GM12878 (cell line): ENCODE measurements around the gene PITPNC1. TPM values are rescaled to one million over a fixed set of nuclear protein-coding genes. Genes with fewer than 3 reads are reported as not detected.

Experiments used
- ATF3 ChIP-seq: IDR thresholded peaks from 2 replicates; pipeline ENCODE4 v1.6.1; 2011; ENCODE audit warnings: low read depth, mild to moderate bottlenecking, low read length, moderate library complexity, borderline replicate concordance; ENCODE audit errors: extremely low read depth
- CBFB ChIP-seq: IDR thresholded peaks from 2 replicates; pipeline ENCODE4 v1.6.1; 2016; ENCODE audit warnings: antibody characterized with exemption, low read depth
- CREM ChIP-seq: IDR thresholded peaks from 2 replicates; pipeline ENCODE4 v1.6.1; 2014; ENCODE audit warnings: antibody characterized with exemption, low read depth
- EGR1 ChIP-seq, 2 experiments: IDR thresholded peaks; 1 replicate in 1 of 2; 2 replicates in 1 of 2; pipeline ENCODE4 v1.6.1; 2011 to 2012; ENCODE audit warnings: low read depth in 2 of 2, low read length in 2 of 2, borderline replicate concordance in 1 of 2, mild to moderate bottlenecking in 1 of 2, moderate library complexity in 1 of 2
- ETV6 ChIP-seq, 2 experiments: fragments of 450-650 bp in 1 of 2; IDR thresholded peaks in 1 of 2; conservative IDR thresholded peaks in 1 of 2; 2 replicates each; pipeline ENCODE4 v1.6.1; 2014; ENCODE audit warnings: antibody characterized with exemption in 1 of 2, borderline replicate concordance in 1 of 2, low read depth in 1 of 2, mild to moderate bottlenecking in 1 of 2, moderate library complexity in 1 of 2
- GABPA ChIP-seq: IDR thresholded peaks from 2 replicates; pipeline ENCODE4 v1.6.1; 2014; ENCODE audit warnings: antibody characterized with exemption, low read depth, mild to moderate bottlenecking, inconsistent platforms
- HCFC1 ChIP-seq: fragments of 150-350 bp; IDR thresholded peaks from 2 replicates; pipeline ENCODE4 v1.6.1; 2014; ENCODE audit warnings: low read length
- KAT2A ChIP-seq: conservative IDR thresholded peaks from 2 replicates; pipeline ENCODE4 v1.6.1; 2011; ENCODE audit warnings: low read depth, low read length; ENCODE audit not compliant: control insufficient read depth
- MTA3 ChIP-seq: IDR thresholded peaks from 2 replicates; pipeline ENCODE4 v1.6.1; 2012; ENCODE audit warnings: low read length, inconsistent platforms, borderline replicate concordance
- NFIC ChIP-seq: IDR thresholded peaks from 2 replicates; pipeline ENCODE4 v1.6.1; 2012; ENCODE audit warnings: low read depth, mild to moderate bottlenecking, inconsistent platforms, low read length, moderate library complexity
- PAX5 ChIP-seq: IDR thresholded peaks from 2 replicates; pipeline ENCODE4 v1.6.1; 2011; ENCODE audit warnings: low read depth, low read length, borderline replicate concordance
- RCOR1 ChIP-seq: conservative IDR thresholded peaks from 2 replicates; pipeline ENCODE4 v1.6.1; 2012; ENCODE audit warnings: low read depth, low read length, improper control_type of control experiment
- SIX5 ChIP-seq: IDR thresholded peaks from 2 replicates; pipeline ENCODE4 v1.6.1; 2011; ENCODE audit warnings: mild to moderate bottlenecking, low read depth, low read length, moderate library complexity; ENCODE audit not compliant: severe bottlenecking
- SP1 ChIP-seq: IDR thresholded peaks from one replicate; pipeline ENCODE4 v1.6.1; 2011; ENCODE audit warnings: low read depth, low read length
- SPI1 ChIP-seq: IDR thresholded peaks from 2 replicates; pipeline ENCODE4 v1.6.1; 2011; ENCODE audit warnings: low read depth, mild to moderate bottlenecking, low read length, moderate library complexity, borderline replicate concordance; ENCODE audit not compliant: insufficient read depth
- TCF7 ChIP-seq: IDR thresholded peaks from 2 replicates; pipeline ENCODE4 v1.6.1; 2014; ENCODE audit warnings: antibody characterized with exemption, borderline replicate concordance
- ZSCAN29 ChIP-seq: fragments of 450-650 bp; IDR thresholded peaks from 2 replicates; pipeline ENCODE4 v1.6.1; 2017; ENCODE audit warnings: mild to moderate bottlenecking, moderate library complexity
- polyA plus RNA-seq, 11 experiments: library from polyadenylated mRNA; depleted of rRNA in 4 of 11; unstranded in 6 of 11; stranded (reverse) in 5 of 11; fragments of >200 nt; fragmentation: Nextera tagmentation in 4 of 11; fragmentation: Illumina TruSeq in 1 of 11; extraction: Ambion mirVana in 4 of 11; extraction: Trizol in 1 of 11; gene quantifications; 1 replicate in 1 of 11; 2 replicates in 10 of 11; pipeline versions ENCODE4 v1.2.1 to v1.2.3, GENCODE V29; 2011 to 2016; ENCODE audit warnings: inconsistent platforms in 2 of 11, missing spikeins in 2 of 11, low read depth in 1 of 11
- total RNA-seq, 4 experiments: library from RNA; depleted of rRNA in 3 of 4; stranded (reverse); fragments of >200 nt in 3 of 4; fragmentation: Illumina TruSeq in 1 of 4; extraction: Trizol in 1 of 4; gene quantifications; 2 replicates each; pipeline versions ENCODE4 v1.2.1 to v1.2.3, GENCODE V29; 2013 to 2021
- TF ChIP-seq, protein P1 (sequence below): fragments of 450-650 bp; IDR thresholded peaks from 2 replicates; pipeline ENCODE4 v1.6.1; 2017; ENCODE audit warnings: borderline replicate concordance
- TF ChIP-seq, protein P2 (sequence below): fragments of 450-650 bp; IDR thresholded peaks from 2 replicates; pipeline ENCODE4 v1.6.1; 2017; ENCODE audit warnings: mild to moderate bottlenecking, moderate library complexity
- TF ChIP-seq, protein P3 (sequence below): fragments of 450-650 bp; IDR thresholded peaks from 2 replicates; pipeline ENCODE4 v1.6.1; 2016; ENCODE audit warnings: mild to moderate bottlenecking

PITPNC1 gene
- total and polyA plus RNA-seq, 10 of the 15 experiments (the other 5 are each of a cell fraction or from before 2014, with no cell fraction given): 12.2 to 62.4 (median 47.3) TPM

GRCh38 chr17:67717624-67718324, 340.7 kb downstream of the PITPNC1 start, which contains the start of gene NOL11 (continued):
- TF ChIP-seq, protein P1, sequence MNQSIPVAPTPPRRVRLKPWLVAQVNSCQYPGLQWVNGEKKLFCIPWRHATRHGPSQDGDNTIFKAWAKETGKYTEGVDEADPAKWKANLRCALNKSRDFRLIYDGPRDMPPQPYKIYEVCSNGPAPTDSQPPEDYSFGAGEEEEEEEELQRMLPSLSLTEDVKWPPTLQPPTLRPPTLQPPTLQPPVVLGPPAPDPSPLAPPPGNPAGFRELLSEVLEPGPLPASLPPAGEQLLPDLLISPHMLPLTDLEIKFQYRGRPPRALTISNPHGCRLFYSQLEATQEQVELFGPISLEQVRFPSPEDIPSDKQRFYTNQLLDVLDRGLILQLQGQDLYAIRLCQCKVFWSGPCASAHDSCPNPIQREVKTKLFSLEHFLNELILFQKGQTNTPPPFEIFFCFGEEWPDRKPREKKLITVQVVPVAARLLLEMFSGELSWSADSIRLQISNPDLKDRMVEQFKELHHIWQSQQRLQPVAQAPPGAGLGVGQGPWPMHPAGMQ: peak; percentile 88
- TF ChIP-seq, protein P2, sequence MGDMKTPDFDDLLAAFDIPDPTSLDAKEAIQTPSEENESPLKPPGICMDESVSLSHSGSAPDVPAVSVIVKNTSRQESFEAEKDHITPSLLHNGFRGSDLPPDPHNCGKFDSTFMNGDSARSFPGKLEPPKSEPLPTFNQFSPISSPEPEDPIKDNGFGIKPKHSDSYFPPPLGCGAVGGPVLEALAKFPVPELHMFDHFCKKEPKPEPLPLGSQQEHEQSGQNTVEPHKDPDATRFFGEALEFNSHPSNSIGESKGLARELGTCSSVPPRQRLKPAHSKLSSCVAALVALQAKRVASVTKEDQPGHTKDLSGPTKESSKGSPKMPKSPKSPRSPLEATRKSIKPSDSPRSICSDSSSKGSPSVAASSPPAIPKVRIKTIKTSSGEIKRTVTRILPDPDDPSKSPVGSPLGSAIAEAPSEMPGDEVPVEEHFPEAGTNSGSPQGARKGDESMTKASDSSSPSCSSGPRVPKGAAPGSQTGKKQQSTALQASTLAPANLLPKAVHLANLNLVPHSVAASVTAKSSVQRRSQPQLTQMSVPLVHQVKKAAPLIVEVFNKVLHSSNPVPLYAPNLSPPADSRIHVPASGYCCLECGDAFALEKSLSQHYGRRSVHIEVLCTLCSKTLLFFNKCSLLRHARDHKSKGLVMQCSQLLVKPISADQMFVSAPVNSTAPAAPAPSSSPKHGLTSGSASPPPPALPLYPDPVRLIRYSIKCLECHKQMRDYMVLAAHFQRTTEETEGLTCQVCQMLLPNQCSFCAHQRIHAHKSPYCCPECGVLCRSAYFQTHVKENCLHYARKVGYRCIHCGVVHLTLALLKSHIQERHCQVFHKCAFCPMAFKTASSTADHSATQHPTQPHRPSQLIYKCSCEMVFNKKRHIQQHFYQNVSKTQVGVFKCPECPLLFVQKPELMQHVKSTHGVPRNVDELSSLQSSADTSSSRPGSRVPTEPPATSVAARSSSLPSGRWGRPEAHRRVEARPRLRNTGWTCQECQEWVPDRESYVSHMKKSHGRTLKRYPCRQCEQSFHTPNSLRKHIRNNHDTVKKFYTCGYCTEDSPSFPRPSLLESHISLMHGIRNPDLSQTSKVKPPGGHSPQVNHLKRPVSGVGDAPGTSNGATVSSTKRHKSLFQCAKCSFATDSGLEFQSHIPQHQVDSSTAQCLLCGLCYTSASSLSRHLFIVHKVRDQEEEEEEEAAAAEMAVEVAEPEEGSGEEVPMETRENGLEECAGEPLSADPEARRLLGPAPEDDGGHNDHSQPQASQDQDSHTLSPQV: no peak
- TF ChIP-seq SP1 (peak; percentile 55), CBFB (peak; percentile 94), NFIC (no peak; the same call in 1 of the 2 replicates), ZSCAN29 (no peak), ETV6 (conservative IDR thresholded peaks at IDR 0.05 in 1 of 2, IDR thresholded peaks at IDR 0.05 in 1 of 2; ENCODE audit: borderline replicate concordance in 1 of 2, low read depth in 1 of 2) (peak in 1 of 2 experiments; percentile 68; a peak in 1 of 4 replicates), MTA3 (no peak), GABPA (0 out of 2 replicates have a peak, but pooled peaks have one; percentile 45), HCFC1 (peak; percentile 77), KAT2A (no peak), SIX5 (peak; percentile 49), TCF7 (no peak), RCOR1 (peak; percentile 98), ATF3 (no peak), PAX5 (peak; percentile 62), EGR1 (IDR thresholded peaks at IDR 0.05; ENCODE audit: borderline replicate concordance in 1 of 2, low read depth in 2 of 2, low read length in 2 of 2) (peak in 1 of 2 experiments; percentile 96; a peak in 2 of 3 replicates), CREM (peak; percentile 68), SPI1 (peak; percentile 57; the same call in 1 of the 2 replicates)
- TF ChIP-seq, protein P3, sequence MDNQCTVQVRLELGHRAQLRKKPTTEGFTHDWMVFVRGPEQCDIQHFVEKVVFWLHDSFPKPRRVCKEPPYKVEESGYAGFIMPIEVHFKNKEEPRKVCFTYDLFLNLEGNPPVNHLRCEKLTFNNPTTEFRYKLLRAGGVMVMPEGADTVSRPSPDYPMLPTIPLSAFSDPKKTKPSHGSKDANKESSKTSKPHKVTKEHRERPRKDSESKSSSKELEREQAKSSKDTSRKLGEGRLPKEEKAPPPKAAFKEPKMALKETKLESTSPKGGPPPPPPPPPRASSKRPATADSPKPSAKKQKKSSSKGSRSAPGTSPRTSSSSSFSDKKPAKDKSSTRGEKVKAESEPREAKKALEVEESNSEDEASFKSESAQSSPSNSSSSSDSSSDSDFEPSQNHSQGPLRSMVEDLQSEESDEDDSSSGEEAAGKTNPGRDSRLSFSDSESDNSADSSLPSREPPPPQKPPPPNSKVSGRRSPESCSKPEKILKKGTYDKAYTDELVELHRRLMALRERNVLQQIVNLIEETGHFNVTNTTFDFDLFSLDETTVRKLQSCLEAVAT: peak; percentile 58; the same call in 1 of the 2 replicates
